Measurements from ENCODE around the gene MAP3K1.
"Not testable (repeated sequence)": the region's sequence is repeated elsewhere in the genome, so short reads cannot be mapped to it uniquely, and the experiment has no call there.

The MAP3K1 gene

GRCh38 chr5:56815658-56816545 is 553 bp downstream of the MAP3K1 start:
- in situ Hi-C loops (cut with HindIII; ENCODE audit: low sequenced_read_pairs), result no loop called here

GRCh38 chr5:56816546-56817081 is 1.3 kb downstream of the MAP3K1 start:
- in situ Hi-C loops (cut with HindIII; ENCODE audit: low sequenced_read_pairs), result no loop called here

- in situ Hi-C loops (cut with HindIII; ENCODE audit: low sequenced_read_pairs), result no loop called here
These were observed 2.1 kb downstream of the MAP3K1 start for GRCh38 chr5:56817263-56818014.

GRCh38 chr5:56818450-56819037 is 3.2 kb downstream of the MAP3K1 start:
- in situ Hi-C loops (cut with HindIII; ENCODE audit: low sequenced_read_pairs), result no loop called here

- in situ Hi-C loops (cut with HindIII; ENCODE audit: low sequenced_read_pairs), result no loop called here
These were observed 3.9 kb downstream of the MAP3K1 start for GRCh38 chr5:56819060-56819881.

- in situ Hi-C loops (cut with HindIII; ENCODE audit: low sequenced_read_pairs), result not testable (repeated sequence)
These were observed 6.5 kb downstream of the MAP3K1 start for GRCh38 chr5:56821868-56822267.

GRCh38 chr5:56822981-56823380 is 7.6 kb downstream of the MAP3K1 start:
- in situ Hi-C loops (cut with HindIII; ENCODE audit: low sequenced_read_pairs), result no loop called here

GRCh38 chr5:56824019-56824418 is 8.7 kb downstream of the MAP3K1 start:
- in situ Hi-C loops (cut with HindIII; ENCODE audit: low sequenced_read_pairs), result no loop called here

- in situ Hi-C loops (cut with HindIII; ENCODE audit: low sequenced_read_pairs), result loop anchor here (25.0 kb wide), 1 partner anchor 538 kb away; no protein-coding TSS in a partner anchor
These were observed 10.0 kb downstream of the MAP3K1 start for GRCh38 chr5:56825222-56825824.

GRCh38 chr5:56827049-56827448 is 11.7 kb downstream of the MAP3K1 start:
- in situ Hi-C loops (cut with HindIII; ENCODE audit: low sequenced_read_pairs), result loop anchor here (25.0 kb wide), 1 partner anchor 540 kb away; no protein-coding TSS in a partner anchor

- in situ Hi-C loops (cut with HindIII; ENCODE audit: low sequenced_read_pairs), result loop anchor here (25.0 kb wide), 1 partner anchor 541 kb away; no protein-coding TSS in a partner anchor
These were observed 12.6 kb downstream of the MAP3K1 start for GRCh38 chr5:56827924-56828323.

GRCh38 chr5:56829137-56829908 is 14.0 kb downstream of the MAP3K1 start:
- in situ Hi-C loops (cut with HindIII; ENCODE audit: low sequenced_read_pairs), result loop anchor here (25.0 kb wide), 1 partner anchor 542 kb away; no protein-coding TSS in a partner anchor

- in situ Hi-C loops (cut with HindIII; ENCODE audit: low sequenced_read_pairs), result loop anchor here (25.0 kb wide), 1 partner anchor 544 kb away; no protein-coding TSS in a partner anchor
These were observed 16.4 kb downstream of the MAP3K1 start for GRCh38 chr5:56831773-56832172.

GRCh38 chr5:56833325-56833724 is 18.0 kb downstream of the MAP3K1 start:
- in situ Hi-C loops (cut with HindIII; ENCODE audit: low sequenced_read_pairs), result loop anchor here (25.0 kb wide), 1 partner anchor 546 kb away; no protein-coding TSS in a partner anchor

GRCh38 chr5:56837381-56837780 is 22.0 kb downstream of the MAP3K1 start:
- in situ Hi-C loops (cut with HindIII; ENCODE audit: low sequenced_read_pairs), result loop anchor here (25.0 kb wide), 1 partner anchor 550 kb away; no protein-coding TSS in a partner anchor

- in situ Hi-C loops (cut with HindIII; ENCODE audit: low sequenced_read_pairs), result loop anchor here (25.0 kb wide), 1 partner anchor 551 kb away; no protein-coding TSS in a partner anchor
These were observed 22.6 kb downstream of the MAP3K1 start for GRCh38 chr5:56837956-56838355.

- in situ Hi-C loops (cut with HindIII; ENCODE audit: low sequenced_read_pairs), result loop anchor here (25.0 kb wide), 1 partner anchor 551 kb away; no protein-coding TSS in a partner anchor
These were observed 23.2 kb downstream of the MAP3K1 start for GRCh38 chr5:56838409-56839039.

- in situ Hi-C loops (cut with HindIII; ENCODE audit: low sequenced_read_pairs), result loop anchor here (25.0 kb wide), 1 partner anchor 552 kb away; no protein-coding TSS in a partner anchor
These were observed 23.7 kb downstream of the MAP3K1 start for GRCh38 chr5:56839062-56839461.
